ENCODE measurements around the gene CNOT6.

GRCh38 chr5:180601591-180602480 lies 107.7 kb downstream of the CNOT6 start:
- no peak for TF ChIP-seq CTCF (conservative IDR thresholded peaks at IDR 0.05 in 1 of 2, IDR thresholded peaks at IDR 0.05 in 1 of 2; ENCODE audit: low read depth in 1 of 2, low read length in 2 of 2)
- TF ChIP-seq EZH2 (IDR thresholded peaks at IDR 0.05; ENCODE audit: low read length, missing control alignments): no peak

Measured in fibroblast of lung (primary cell).